Measurements from ENCODE around the gene PKHD1.

PKHD1 gene

DNA sequence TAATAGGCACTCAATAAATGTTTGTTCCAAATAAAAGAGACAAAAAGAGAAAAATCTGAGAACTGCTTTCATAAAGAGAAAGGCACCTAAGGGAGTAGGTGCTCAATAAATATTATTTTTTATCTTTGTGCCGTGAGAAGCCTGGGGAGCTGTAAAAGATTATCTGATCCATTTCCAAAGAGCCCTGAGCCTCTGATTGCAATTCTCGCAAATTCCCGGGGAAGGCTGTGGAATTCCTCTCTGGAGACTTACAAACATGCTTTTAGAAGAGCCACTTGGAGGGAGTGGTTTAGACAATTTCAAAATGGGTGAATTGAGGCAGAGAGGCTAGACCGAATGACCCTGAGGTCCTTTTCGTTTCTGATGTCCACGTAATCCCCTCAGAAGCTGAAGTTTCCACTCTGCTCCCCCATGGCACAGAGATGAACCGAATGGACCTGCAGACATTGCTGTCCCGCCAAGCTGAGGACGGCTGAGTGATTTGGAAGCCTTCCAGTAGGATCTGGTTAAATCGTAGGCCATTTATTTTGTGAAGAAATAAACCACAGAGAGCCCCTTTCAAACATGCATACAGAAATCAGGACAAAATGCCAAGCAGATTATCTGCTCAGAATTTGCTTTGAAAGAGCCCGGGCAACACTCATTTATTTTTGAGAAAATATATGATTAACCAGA, 77.8 kb downstream of the PKHD1 start:
- DNase-seq (ENCODE audit: low read depth): no peak
- TF ChIP-seq, protein P1, sequence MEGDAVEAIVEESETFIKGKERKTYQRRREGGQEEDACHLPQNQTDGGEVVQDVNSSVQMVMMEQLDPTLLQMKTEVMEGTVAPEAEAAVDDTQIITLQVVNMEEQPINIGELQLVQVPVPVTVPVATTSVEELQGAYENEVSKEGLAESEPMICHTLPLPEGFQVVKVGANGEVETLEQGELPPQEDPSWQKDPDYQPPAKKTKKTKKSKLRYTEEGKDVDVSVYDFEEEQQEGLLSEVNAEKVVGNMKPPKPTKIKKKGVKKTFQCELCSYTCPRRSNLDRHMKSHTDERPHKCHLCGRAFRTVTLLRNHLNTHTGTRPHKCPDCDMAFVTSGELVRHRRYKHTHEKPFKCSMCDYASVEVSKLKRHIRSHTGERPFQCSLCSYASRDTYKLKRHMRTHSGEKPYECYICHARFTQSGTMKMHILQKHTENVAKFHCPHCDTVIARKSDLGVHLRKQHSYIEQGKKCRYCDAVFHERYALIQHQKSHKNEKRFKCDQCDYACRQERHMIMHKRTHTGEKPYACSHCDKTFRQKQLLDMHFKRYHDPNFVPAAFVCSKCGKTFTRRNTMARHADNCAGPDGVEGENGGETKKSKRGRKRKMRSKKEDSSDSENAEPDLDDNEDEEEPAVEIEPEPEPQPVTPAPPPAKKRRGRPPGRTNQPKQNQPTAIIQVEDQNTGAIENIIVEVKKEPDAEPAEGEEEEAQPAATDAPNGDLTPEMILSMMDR (IDR thresholded peaks at IDR 0.05; ENCODE audit: insufficient read depth, low read depth, low read length, missing control alignments): no peak
- no peak overlapping the region for H3K4me3 ChIP-seq (ENCODE audit: low read depth, low read length)

DNA sequence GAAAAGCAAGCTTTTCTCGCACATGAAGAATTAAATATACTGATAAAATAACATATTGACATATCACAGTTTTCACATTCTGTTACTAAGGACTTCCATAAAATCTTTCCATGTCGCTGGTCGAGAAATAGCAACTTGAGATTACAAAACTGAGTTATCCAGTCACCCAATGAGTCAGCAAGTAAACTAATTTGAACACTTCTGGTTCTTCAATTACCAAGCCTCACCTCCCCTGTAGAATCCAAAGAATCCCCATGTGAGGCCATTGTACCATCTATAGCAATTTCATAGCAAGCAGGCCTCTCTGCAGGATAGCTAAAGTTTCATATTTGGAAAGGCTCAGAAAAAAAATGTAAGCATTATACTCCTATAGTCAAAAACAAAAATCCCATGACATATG, 87.3 kb downstream of the PKHD1 start:
- H3K4me3 ChIP-seq (ENCODE audit: low read depth, low read length): no peak overlapping the region
- no peak for DNase-seq (ENCODE audit: low read depth)
- TF ChIP-seq, protein P1 (IDR thresholded peaks at IDR 0.05; ENCODE audit: insufficient read depth, low read depth, low read length, missing control alignments): no peak

DNA sequence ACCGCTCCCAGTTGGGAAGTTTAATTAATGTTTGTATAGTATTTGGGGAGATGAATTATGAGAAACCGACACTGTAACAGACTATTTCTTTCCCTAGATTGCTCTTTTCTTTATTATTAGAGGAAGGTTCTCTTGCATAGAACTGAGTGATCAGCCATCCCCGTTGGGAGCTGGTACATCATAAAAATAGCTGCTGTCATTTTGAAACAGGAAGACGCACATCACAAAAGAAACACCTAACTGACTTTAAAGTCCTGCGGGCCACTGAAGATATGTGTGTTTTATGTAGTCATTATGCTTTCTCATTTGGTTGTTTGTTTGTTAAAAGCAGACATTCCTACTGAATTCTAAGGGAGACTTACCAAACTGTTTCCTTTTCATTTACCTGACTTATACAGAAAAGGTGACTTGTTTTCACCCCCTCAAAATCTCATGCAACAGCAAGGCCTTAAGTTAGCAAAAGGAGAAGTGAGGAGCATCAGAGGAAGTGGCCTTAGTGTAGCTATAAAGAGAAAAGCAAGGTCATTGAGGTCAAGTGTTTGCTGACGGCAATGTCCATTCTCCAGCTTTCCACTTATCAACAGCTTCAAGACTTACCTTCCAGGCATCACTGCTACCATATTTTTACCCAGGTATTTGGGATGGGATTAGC, 91.0 kb downstream of the PKHD1 start:
- no peak overlapping the region; the same call in 1 of the 2 replicates for H3K4me3 ChIP-seq (ENCODE audit: low read depth, low read length)
- TF ChIP-seq, protein P1 (IDR thresholded peaks at IDR 0.05; ENCODE audit: insufficient read depth, low read depth, low read length, missing control alignments): no peak
- peak; percentile 78 for DNase-seq (ENCODE audit: low read depth)

DNA sequence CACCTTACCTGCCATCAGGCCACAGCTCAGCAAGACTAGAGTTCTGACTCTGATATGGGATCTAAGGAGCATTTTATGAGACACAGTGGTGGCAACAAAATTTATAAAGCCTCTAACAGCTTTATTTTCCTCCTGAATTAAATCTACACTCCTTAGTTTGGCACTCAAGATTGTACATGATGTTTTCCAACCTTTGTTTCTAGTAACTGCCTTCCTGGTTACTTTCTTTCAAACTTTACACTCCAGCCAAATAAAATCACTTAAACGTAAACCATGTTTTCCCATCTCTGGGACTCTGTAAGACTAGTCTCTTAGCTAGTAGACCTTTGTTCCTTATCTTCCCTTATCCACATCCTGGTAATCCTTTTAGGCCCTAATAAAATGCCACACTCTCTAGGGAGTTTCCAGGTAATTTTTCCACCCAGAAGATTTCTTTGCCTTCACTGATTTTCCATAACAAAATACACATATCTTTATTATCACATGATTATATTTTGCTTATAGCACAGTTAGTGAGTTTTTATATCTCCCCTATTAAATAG, 92.1 kb downstream of the PKHD1 start:
- H3K4me3 ChIP-seq (ENCODE audit: low read depth, low read length): no peak overlapping the region
- no peak for DNase-seq (ENCODE audit: low read depth)
- TF ChIP-seq, protein P1 (IDR thresholded peaks at IDR 0.05; ENCODE audit: insufficient read depth, low read depth, low read length, missing control alignments): no peak

DNA sequence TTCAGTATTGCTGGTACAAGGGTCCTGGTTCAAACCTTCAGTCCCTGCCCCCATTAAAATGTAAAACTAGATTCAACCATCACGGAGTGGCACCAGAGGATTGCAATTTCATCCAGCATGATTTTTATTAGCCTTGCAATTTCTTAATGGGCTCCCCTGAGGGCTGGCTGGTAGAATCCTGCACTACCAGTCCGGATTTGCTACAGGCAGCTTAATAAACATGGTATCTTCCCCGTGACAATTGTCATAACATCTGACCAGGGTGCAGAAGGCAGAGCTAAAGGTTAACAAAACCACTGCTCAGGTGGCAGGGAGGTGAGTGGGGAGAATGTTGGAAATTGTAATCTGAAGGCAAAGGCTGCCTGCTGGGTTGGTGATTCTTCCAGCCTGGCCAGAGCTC, 94.5 kb downstream of the PKHD1 start:
- TF ChIP-seq, protein P1 (IDR thresholded peaks at IDR 0.05; ENCODE audit: insufficient read depth, low read depth, low read length, missing control alignments): no peak
- no peak overlapping the region for H3K4me3 ChIP-seq (ENCODE audit: low read depth, low read length)
- no peak for DNase-seq (ENCODE audit: low read depth)

DNA sequence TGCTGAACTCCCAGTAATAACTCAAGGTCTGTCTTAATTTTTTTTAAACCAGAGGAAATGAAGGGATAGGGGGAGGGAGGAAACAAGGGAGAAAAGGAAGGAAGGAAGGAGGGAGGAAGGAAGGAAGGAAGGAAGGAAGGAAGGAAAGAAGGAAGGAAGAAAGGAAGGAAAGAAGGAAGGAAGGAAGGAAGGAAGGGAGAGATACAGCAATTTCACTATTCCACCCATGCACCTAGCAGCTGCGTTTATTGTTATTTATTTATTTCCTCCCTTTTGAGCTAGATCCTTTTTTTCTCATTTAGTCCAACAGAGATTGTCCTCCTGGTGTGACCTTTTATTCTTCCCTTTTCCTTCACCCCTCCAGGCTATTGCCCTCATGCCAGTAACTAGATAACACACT, 97.6 kb downstream of the PKHD1 start:
- H3K4me3 ChIP-seq (ENCODE audit: low read depth, low read length): no peak overlapping the region
- DNase-seq (ENCODE audit: low read depth): no peak
- TF ChIP-seq, protein P1 (IDR thresholded peaks at IDR 0.05; ENCODE audit: insufficient read depth, low read depth, low read length, missing control alignments): no peak

Measured in GM12865 (cell line).